ENCODE data around the gene SYNGAP1.

SYNGAP1 gene

DNA sequence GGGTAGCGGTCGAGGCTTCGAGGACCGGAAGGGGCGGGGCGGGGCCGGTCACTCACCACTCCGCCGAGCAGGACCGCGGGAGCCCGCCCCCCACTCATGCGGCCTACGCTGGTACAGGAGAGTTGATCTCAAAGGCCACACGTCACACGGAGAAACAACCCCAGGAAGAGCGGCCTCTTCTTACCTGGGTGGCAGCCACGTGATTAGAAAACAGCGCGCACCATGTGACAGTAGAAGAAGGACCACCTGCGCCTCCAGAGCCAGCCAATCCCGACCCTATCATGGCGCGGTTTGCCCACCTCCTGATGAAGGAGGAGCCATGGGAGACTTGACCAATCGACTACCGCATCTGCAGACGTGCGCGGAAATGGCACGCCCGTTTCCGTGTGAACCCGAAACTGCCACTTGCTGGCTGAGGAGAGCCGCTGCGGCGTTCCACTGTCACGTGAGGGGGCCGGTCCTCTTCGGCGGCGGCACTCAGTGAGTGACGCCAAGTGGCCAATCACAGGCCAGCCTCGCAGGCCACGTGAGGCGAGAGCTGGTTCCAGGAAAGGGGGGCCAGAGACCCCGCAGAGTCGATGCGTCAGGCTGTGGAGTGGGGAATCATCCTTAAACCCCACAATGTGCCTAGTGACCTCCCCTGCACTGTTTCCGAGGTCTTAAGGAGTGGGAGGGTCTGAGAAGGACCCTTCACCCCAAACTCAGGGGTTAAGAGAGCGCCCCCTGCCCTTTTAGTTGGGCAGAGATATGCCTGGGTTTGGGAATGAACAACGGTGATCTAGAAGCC is 1.8 kb upstream of the SYNGAP1 start, which contains the start of gene CUTA:
TSS of gene CUTA (minus strand) at position 205 of the 787 bp plus-strand sequence. CDS start at position 98, 107 bp downstream.
- H3K27me3 ChIP-seq (ENCODE audit: low read length) = no peaks in the 10 kb centered on the region
- peak within 1 kb of the TSS; percentile 80 for H3K9ac ChIP-seq (ENCODE audit: low read length)
- H3K79me2 ChIP-seq (ENCODE audit: insufficient read depth, low read length) = peaks cover 22% of the 10 kb centered on the region
- H3K4me3 ChIP-seq (ENCODE audit: insufficient read depth, low read length, poor library complexity, severe bottlenecking) = peak within 1 kb of the TSS; percentile 89
- no peaks in the 10 kb centered on the region for H3K9me3 ChIP-seq (ENCODE audit: insufficient read depth, low read length)
- no peak for TF ChIP-seq EZH2phosphoT487 (conservative IDR thresholded peaks at IDR 0.05; ENCODE audit: low read length)
- peak; percentile 50 for TF ChIP-seq CTCF (IDR thresholded peaks at IDR 0.05; ENCODE audit: insufficient read depth, low read length, poor library complexity, severe bottlenecking)
- H3K36me3 ChIP-seq (ENCODE audit: low read length) = no peaks in the 10 kb centered on the region
- H3K4me2 ChIP-seq (ENCODE audit: low read depth, low read length, poor library complexity, severe bottlenecking) = peak within 1 kb of the TSS; percentile 87
- peak within 1 kb of the TSS; percentile 53 for H2AFZ ChIP-seq (ENCODE audit: low read depth, low read length, severe bottlenecking)
- no peaks in the 10 kb centered on the region for H4K20me1 ChIP-seq (ENCODE audit: low read depth, low read length)
- peak within 1 kb of the TSS; percentile 67 for H3K27ac ChIP-seq (ENCODE audit: low read depth, low read length)
- peaks cover 23% of the 10 kb centered on the region; the same call in 1 of the 2 replicates for H3F3A ChIP-seq (ENCODE audit: insufficient read depth)
- no peaks in the 10 kb centered on the region for H3K9me2 ChIP-seq (replicated peaks; ENCODE audit: insufficient read depth, low read length)

DNA sequence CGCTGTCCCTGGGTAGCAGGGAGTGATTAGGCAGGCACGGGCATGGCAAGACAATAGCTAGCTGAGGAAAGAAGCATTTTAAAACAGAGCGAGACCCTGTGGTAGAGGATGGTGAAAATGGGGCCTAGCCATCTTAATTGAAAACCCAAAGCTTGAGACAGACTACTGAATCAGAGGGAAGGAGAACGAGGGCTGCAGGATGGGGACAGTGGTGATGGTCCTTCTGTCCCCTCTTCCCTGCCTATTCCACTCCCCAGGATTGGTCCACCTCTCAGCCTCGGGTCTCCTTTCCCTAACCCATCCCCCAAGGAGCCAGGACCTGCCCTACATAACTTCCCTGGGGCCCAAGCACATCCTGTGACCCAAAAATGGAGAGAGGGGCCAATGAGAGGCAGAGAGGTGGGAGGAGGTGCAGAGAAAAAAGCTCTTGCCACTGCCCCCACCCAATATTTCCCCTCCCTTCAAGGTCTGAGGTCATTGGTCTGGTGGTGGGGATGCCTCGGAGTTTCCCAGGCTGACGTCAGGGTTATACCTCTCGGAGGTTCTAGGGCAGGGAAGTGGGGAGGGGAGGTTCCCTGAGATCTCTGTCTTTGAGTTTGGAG is 1.1 kb upstream of the SYNGAP1 start:
- H3K9ac ChIP-seq (ENCODE audit: low read length) = peak overlapping the region; percentile 53
- TF ChIP-seq CTCF (IDR thresholded peaks at IDR 0.05; ENCODE audit: insufficient read depth, low read length, poor library complexity, severe bottlenecking) = no peak
- no peak for TF ChIP-seq EZH2phosphoT487 (conservative IDR thresholded peaks at IDR 0.05; ENCODE audit: low read length)
- peaks cover 21% of the 10 kb centered on the region; the same call in 1 of the 2 replicates for H3F3A ChIP-seq (ENCODE audit: insufficient read depth)
- H2AFZ ChIP-seq (ENCODE audit: low read depth, low read length, severe bottlenecking) = peak overlapping the region; percentile 53
- peak overlapping the region; percentile 61 for H3K27ac ChIP-seq (ENCODE audit: low read depth, low read length)
- H3K27me3 ChIP-seq (ENCODE audit: low read length) = no peaks in the 10 kb centered on the region
- H3K79me2 ChIP-seq (ENCODE audit: insufficient read depth, low read length) = peaks cover 22% of the 10 kb centered on the region
- no peaks in the 10 kb centered on the region for H3K36me3 ChIP-seq (ENCODE audit: low read length)
- H3K9me3 ChIP-seq (ENCODE audit: insufficient read depth, low read length) = no peaks in the 10 kb centered on the region
- peak overlapping the region; percentile 65 for H3K4me2 ChIP-seq (ENCODE audit: low read depth, low read length, poor library complexity, severe bottlenecking)
- H3K4me3 ChIP-seq (ENCODE audit: insufficient read depth, low read length, poor library complexity, severe bottlenecking) = peak overlapping the region; percentile 50
- H4K20me1 ChIP-seq (ENCODE audit: low read depth, low read length) = no peaks in the 10 kb centered on the region
- H3K9me2 ChIP-seq (replicated peaks; ENCODE audit: insufficient read depth, low read length) = no peaks in the 10 kb centered on the region

GRCh38 chr6:33420491-33421343 is 852 bp downstream of the SYNGAP1 start:
- peaks cover 6% of the 10 kb centered on the region; the same call in 1 of the 2 replicates for H3K27me3 ChIP-seq (ENCODE audit: low read length)
- H3K9me2 ChIP-seq (replicated peaks; ENCODE audit: insufficient read depth, low read length) = no peaks in the 10 kb centered on the region
- TF ChIP-seq CTCF (IDR thresholded peaks at IDR 0.05; ENCODE audit: insufficient read depth, low read length, poor library complexity, severe bottlenecking) (no peak), EZH2phosphoT487 (conservative IDR thresholded peaks at IDR 0.05; ENCODE audit: low read length) (no peak)
- H3K27ac ChIP-seq (ENCODE audit: low read depth, low read length) = no peak overlapping the region
- H3F3A ChIP-seq (ENCODE audit: insufficient read depth) = 0 out of 2 replicates have a peak, but pooled peaks cover 10% of the 10 kb centered on the region
- no peaks in the 10 kb centered on the region for H4K20me1 ChIP-seq (ENCODE audit: low read depth, low read length)
- no peaks in the 10 kb centered on the region for H3K36me3 ChIP-seq (ENCODE audit: low read length)
- H3K9me3 ChIP-seq (ENCODE audit: insufficient read depth, low read length) = no peaks in the 10 kb centered on the region
- peaks cover 20% of the 10 kb centered on the region for H3K79me2 ChIP-seq (ENCODE audit: insufficient read depth, low read length)
- no peak overlapping the region for H3K4me2 ChIP-seq (ENCODE audit: low read depth, low read length, poor library complexity, severe bottlenecking)
- no peak overlapping the region for H3K4me3 ChIP-seq (ENCODE audit: insufficient read depth, low read length, poor library complexity, severe bottlenecking)
- H3K9ac ChIP-seq (ENCODE audit: low read length) = no peak overlapping the region
- H2AFZ ChIP-seq (ENCODE audit: low read depth, low read length, severe bottlenecking) = no peak overlapping the region
